ENCODE data around the gene SREBF2.
"Not testable (repeated sequence)": the region's sequence is repeated elsewhere in the genome, so short reads cannot be mapped to it uniquely, and the experiment has no call there.

The SREBF2 gene

GRCh38 chr22:41842996-41843970 lies 10.4 kb downstream of the SREBF2 start:
- no peak for DNase-seq

DNA sequence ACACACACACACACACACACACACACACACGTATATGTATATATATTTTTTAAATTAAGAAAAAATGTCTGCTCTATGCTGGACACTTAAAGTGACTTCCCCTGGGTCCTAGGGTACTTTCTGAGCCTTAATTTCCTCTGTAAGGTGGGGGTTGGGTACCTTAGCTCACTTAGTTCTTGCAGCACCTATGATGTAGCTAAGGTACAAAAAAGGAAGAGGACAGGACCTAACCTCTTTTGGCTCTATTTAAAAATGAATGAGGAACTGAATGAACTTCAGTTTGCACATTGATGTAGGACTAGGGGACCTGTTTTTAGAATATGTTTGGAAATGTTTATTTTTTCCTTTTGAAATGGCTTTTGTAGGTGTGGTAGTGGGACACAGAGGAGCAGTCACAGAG lies 11.1 kb downstream of the SREBF2 start:
- no peak for DNase-seq

GRCh38 chr22:41844513-41844912 lies 11.6 kb downstream of the SREBF2 start:
- no peak for DNase-seq

DNA sequence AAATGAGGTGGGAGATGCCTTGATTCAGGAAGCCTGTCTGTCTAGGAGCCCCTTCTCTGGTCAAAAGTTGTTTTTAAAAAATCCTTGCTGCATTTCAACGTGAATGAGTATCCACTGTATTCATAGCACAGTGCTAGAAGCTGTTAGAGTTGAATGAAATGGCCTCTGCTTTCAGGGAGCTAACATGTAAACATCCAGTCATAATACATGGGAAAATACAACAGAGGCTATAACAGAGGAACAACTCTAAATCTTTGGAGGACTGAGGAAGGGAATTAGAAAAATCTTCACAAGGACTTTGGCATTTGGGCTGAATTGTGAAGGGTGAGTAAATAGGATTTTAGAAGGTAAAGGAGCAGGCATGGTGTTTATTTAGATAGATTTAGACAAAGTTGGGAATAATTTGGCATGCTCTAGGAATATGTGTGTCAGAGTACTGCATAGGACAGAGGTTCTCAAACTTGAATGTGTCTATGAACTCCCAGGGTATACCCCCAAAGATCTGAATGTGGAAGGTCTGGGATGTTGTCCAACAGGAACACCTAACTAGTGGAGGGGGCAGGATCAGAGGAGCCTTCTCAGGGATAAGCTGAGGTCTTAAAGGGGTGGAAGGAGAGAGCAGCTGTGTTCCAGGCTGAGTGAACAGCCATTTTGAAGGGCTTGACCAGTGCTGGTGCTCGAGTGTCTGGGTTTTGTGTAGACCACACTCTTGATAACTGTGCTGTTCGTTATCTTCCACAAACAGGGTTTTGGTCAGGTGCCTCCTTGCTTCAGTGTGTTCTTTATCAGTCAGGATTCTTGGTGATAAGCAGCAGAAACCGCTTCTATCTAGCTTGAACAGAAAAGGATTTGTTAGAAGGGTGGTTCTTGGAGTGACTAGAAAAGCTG lies 12.7 kb downstream of the SREBF2 start:
- DNase-seq: no peak

DNA sequence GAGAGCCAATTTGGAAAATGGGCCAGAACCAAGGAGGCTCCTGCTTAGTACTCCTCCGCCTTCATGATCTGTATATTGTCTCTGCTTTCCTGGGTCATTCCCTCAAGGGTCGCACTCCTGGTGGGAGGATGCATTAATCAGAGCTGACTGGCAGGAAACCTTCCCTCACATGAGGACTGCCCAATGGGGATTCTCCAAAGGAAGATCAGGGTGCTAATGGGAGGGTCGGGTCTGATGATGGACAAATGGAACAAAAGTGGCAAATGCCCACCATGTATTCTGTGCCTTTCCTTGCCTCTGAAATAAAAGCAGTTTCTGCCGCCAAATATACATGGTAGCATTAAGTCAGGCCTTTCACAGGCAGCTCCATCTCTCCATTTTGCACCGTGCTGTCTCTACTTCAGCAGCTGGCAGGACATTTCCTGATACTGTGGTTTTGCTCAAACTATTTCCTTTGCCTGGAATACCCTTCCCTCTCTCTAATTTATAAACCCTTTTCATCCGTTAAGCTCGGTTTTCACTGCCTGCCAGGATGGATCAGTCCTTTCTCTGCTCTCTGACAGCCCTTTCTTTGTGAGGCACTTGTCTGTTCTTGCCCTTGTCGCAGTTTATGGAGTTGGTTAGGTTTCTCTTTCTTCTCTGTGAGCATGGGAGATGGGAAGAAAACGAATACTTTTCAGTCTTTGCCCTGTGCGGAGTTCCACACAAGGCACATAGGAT lies 13.5 kb downstream of the SREBF2 start:
- no peak for DNase-seq

DNA sequence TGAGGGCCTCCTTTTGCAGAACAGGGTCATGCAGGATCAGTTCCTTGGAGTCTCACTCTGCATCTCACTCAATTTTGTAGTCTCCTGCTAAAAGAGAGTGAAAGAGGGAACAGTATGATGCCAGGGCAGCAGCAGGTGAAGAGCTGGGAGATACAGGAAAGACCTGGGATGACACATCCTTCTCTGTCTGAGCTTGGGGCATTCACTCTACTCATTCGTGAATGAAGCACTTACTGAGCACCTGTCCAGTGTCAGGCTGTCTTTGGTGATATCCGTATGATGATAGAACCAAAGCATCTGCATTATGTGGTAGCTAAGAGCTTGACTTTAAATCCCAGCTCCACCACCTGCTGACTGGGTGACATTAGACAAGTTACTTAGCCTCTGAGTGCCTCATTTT lies 14.4 kb downstream of the SREBF2 start:
- DNase-seq: no peak

GRCh38 chr22:41848468-41848867 lies 15.6 kb downstream of the SREBF2 start:
- DNase-seq: no peak

GRCh38 chr22:41856469-41856868 lies 23.6 kb downstream of the SREBF2 start:
- no peak for DNase-seq

DNA sequence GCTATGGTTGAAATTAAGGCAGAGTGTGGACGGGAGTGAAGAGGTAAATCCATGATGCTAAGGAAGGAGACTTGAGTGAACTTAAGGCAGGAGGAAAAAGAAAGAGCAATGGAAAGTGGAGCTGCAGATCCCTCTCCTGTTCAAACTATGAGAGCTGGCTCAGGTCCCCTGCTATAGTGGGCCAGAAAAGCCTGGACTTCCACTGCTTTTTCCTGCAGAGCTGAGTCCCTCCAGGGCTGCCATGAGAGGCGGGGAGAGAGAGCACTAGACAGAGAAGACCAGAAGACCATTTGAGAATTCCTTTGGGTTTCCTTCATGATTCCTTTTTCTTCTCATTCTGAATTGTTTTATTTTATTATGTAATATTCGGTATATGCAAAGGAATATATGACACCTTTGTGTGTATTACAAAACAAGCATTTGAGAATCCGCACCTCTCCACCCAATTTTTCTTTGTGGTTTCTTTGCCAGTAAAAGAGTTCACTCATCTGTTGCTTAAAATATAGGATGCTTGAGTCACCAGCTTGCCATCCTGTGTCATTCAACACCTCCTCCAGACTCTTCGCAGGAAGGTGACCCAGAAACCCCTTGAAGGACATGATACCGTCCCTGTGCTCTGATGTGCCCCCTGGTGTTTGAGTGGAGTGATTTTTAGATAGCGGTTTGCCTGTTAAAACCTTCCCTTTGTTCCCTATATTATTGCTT lies 24.4 kb downstream of the SREBF2 start:
- peak; percentile 67 for DNase-seq

GRCh38 chr22:41857860-41858199 lies 24.9 kb downstream of the SREBF2 start:
- no peak for DNase-seq

DNA sequence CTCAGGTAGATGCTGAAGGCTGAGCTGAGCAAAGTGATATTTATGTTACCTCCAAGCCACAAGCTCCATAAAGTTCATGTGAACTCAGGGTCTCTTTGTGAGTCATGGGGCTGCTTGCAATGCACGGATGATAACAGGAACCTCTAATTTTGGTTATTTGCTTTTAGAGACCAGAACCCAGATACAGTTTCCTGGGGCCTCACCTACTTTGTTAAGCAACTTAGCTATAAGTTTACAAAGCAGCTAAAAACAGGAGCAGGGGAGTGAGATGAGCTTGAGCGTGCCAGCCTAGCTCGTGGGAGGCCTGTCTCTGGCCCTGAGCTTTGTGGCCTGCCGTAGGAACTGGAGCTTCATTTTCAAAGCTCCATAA lies 29.2 kb downstream of the SREBF2 start:
- DNase-seq: no peak

DNA sequence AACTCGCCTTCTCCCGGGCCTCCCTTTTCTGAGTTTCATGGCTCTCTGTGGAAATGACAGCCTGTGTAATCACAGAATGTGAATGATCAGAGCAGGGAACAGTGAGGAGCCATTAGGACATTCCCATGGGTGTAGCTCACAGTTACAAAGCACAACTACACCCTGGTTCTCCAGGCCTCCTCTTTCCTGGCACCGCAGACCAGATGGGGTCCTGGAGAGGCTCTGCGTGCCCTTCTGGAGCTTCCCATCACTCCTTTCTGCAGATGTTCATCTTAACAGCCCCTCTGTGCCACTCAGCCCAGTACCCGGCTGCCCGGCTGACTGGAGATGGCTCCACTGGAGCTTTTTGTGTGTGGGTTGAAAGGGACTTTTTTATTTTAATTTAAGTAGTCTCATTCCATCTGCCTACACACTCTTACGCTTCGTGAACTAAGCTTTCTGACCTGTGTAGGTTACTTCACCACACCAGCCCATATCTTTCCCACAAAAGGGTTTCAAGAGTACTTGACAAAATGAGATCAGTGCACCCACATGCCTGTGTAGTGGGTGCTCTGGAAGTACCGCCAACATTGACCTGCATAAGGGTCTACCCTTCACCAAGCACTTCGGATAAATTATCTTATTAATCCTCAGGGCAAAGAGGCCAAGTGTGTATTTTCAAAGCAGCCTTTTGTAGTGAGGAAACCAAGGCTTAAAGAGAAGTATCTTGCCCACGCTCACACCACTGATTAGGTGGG lies 29.8 kb downstream of the SREBF2 start:
- no peak for DNase-seq

DNA sequence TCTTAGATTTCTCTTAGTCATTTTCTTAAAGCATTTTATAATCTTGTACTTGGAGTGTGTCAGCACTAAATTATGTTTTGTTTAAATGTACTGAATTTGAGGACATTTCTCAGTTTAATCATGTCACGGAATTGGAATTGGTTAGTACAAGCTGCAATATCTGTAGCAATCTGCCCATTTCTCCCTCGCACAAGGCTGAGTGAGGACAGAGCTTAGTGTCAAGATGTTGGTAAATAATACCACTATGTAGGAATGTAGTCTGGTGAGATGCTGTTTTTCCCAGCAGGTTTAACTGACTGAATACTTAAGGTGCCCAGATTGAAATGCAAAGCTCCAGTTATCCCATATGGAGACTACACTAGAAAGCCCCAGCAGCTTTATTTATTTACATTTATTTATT lies 30.6 kb downstream of the SREBF2 start:
- DNase-seq: no peak

GRCh38 chr22:41868556-41868955 lies 35.7 kb downstream of the SREBF2 start:
- no peak for DNase-seq

- DNase-seq: not testable (repeated sequence)
Measured at GRCh38 chr22:41870081-41870480, 37.2 kb downstream of the SREBF2 start.

DNA sequence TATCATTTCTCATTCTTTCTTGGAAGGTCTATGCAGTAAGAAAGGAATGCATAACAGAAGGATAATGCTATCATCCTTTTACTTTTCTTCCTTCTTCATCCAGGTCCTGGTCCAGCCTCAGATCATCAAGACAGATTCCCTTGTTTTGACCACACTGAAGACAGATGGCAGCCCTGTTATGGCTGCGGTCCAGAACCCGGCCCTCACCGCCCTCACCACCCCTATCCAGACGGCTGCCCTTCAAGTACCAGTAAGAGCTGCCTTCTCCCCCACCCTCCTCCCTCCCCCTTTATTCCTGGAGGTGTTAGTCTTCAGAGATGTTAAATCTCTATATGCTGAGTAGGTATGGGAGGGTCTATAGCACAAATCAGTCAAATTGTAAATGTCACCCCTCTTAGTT lies 37.9 kb downstream of the SREBF2 start:
- DNase-seq: no peak

- no peak for DNase-seq
Measured at GRCh38 chr22:41873391-41873790, 40.5 kb downstream of the SREBF2 start.

- no peak for DNase-seq
Measured at GRCh38 chr22:41874090-41874489, 41.2 kb downstream of the SREBF2 start.

- DNase-seq: no peak
Measured at GRCh38 chr22:41875531-41876270, 42.8 kb downstream of the SREBF2 start.

GRCh38 chr22:41876275-41876674 lies 43.4 kb downstream of the SREBF2 start:
- DNase-seq: no peak

GRCh38 chr22:41876675-41877074 lies 43.8 kb downstream of the SREBF2 start:
- DNase-seq: no peak

Data from right hindlimb (tissue), 1 donor.